HEK293T (cell line): ENCODE results near the gene CLRN1.

Experiments used
- CTCF ChIA-PET: fragments of 350-600 bp; formaldehyde crosslinking; extraction: SDS; loops from one replicate; lab custom pipeline; 2021; ENCODE audit warnings: antibody characterized with exemption, inconsistent platforms; lab: Yijun Ruan, JAX
- POLR2A ChIA-PET: fragments of 350-600 bp; formaldehyde crosslinking; extraction: SDS; loops from one replicate; lab custom pipeline; 2020; ENCODE audit warnings: antibody characterized with exemption, inconsistent platforms; lab: Yijun Ruan, JAX
- DNase-seq: peaks from one replicate; pipeline ENCODE4 v3.0.0; 2012; ENCODE audit warnings: mixed read lengths; ENCODE audit errors: extremely low spot score
- ARNT ChIP-seq: fragments of 450-650 bp; IDR thresholded peaks from 2 replicates; pipeline ENCODE4 v1.6.1; 2017; ENCODE audit warnings: mild to moderate bottlenecking
- BHLHE40 ChIP-seq: fragments of 450-650 bp; IDR thresholded peaks from 2 replicates; pipeline ENCODE4 v1.6.1; 2016; ENCODE audit warnings: mild to moderate bottlenecking, moderate library complexity, borderline replicate concordance
- CTBP1 ChIP-seq: fragments of 450-650 bp; IDR thresholded peaks from 2 replicates; pipeline ENCODE4 v1.6.1; 2016; ENCODE audit warnings: borderline replicate concordance
- ELF4 ChIP-seq: fragments of 450-650 bp; IDR thresholded peaks from 2 replicates; pipeline ENCODE4 v1.6.1; 2017; ENCODE audit warnings: antibody characterized with exemption
- FOXA1 ChIP-seq: fragments of 450-650 bp; IDR thresholded peaks from 2 replicates; pipeline ENCODE4 v1.6.1; 2016; ENCODE audit warnings: mild to moderate bottlenecking
- FOXK2 ChIP-seq: fragments of 450-650 bp; IDR thresholded peaks from 2 replicates; pipeline ENCODE4 v1.6.1; 2016; ENCODE audit warnings: mild to moderate bottlenecking
- FOXM1 ChIP-seq: fragments of 450-650 bp; IDR thresholded peaks from 2 replicates; pipeline ENCODE4 v1.6.1; 2017; ENCODE audit warnings: mild to moderate bottlenecking, borderline replicate concordance
- HDGF ChIP-seq: fragments of 450-650 bp; IDR thresholded peaks from 2 replicates; pipeline ENCODE4 v1.6.1; 2017; ENCODE audit warnings: antibody characterized with exemption, borderline replicate concordance
- L3MBTL2 ChIP-seq: fragments of 450-650 bp; conservative IDR thresholded peaks from 2 replicates; pipeline ENCODE4 v1.6.1; 2016; ENCODE audit warnings: mild to moderate bottlenecking
- LEF1 ChIP-seq: fragments of 450-650 bp; IDR thresholded peaks from 2 replicates; pipeline ENCODE4 v1.6.1; 2017; ENCODE audit warnings: mild to moderate bottlenecking, borderline replicate concordance
- NFRKB ChIP-seq: fragments of 450-650 bp; IDR thresholded peaks from 2 replicates; pipeline ENCODE4 v1.6.1; 2016; ENCODE audit warnings: mild to moderate bottlenecking, moderate library complexity
- PKNOX1 ChIP-seq: fragments of 450-650 bp; IDR thresholded peaks from 2 replicates; pipeline ENCODE4 v1.6.1; 2016
- SP1 ChIP-seq: fragments of 450-650 bp; IDR thresholded peaks from 2 replicates; pipeline ENCODE4 v1.6.1; 2017
- SUZ12 ChIP-seq: fragments of 450-650 bp; IDR thresholded peaks from 2 replicates; pipeline ENCODE4 v1.6.1; 2016; ENCODE audit warnings: mild to moderate bottlenecking
- TARDBP ChIP-seq: fragments of 450-650 bp; IDR thresholded peaks from 2 replicates; pipeline ENCODE4 v1.6.1; 2016
- ZNF384 ChIP-seq: fragments of 450-650 bp; IDR thresholded peaks from 2 replicates; pipeline ENCODE4 v1.6.1; 2016

CLRN1 gene

GRCh38 chr3:150925751-150926201 is 46.8 kb downstream of the CLRN1 start:
- TF ChIP-seq FOXA1 = no peak
- TF ChIP-seq ZNF384 = no peak
- no peak for TF ChIP-seq PKNOX1
- TF ChIP-seq FOXM1 = no peak
- no peak for TF ChIP-seq SP1
- TF ChIP-seq ELF4 = no peak
- TF ChIP-seq ARNT = no peak
- TF ChIP-seq NFRKB = no peak
- no peak for TF ChIP-seq BHLHE40
- TF ChIP-seq CTBP1 = no peak
- no peak for TF ChIP-seq L3MBTL2
- TF ChIP-seq HDGF = no peak
- TF ChIP-seq TARDBP = no peak
- no peak for TF ChIP-seq LEF1
- TF ChIP-seq FOXK2 = no peak
- ChIA-PET CTCF (interaction anchor here (0.6 to 1.0 kb wide), 3 partner anchors 8 to 508 kb away, joined by 3 read pairs; no protein-coding TSS in a partner anchor), POLR2A (no interaction called here)
- DNase-seq = peak; percentile 73

- ChIA-PET POLR2A (no interaction called here), CTCF (no interaction called here)
- DNase-seq = peak; percentile 72
- TF ChIP-seq ZNF384 (no peak), FOXM1 (no peak), ARNT (no peak), FOXK2 (no peak), FOXA1 (no peak), NFRKB (no peak), ELF4 (no peak), L3MBTL2 (no peak), PKNOX1 (no peak), TARDBP (no peak), BHLHE40 (no peak), LEF1 (no peak), SUZ12 (no peak)
Observed at GRCh38 chr3:150922611-150923010, 49.9 kb downstream of the CLRN1 start.

GRCh38 chr3:150921209-150921608 is 51.3 kb downstream of the CLRN1 start:
- ChIA-PET CTCF (no interaction called here), POLR2A (no interaction called here)
- no peak for DNase-seq
- TF ChIP-seq SP1 (no peak), CTBP1 (no peak), ELF4 (no peak), BHLHE40 (no peak), ARNT (no peak), HDGF (no peak), FOXK2 (no peak), L3MBTL2 (no peak), SUZ12 (no peak), LEF1 (no peak), ZNF384 (no peak), NFRKB (no peak)

- no peak for TF ChIP-seq FOXK2
- TF ChIP-seq L3MBTL2 = no peak
- no peak for TF ChIP-seq SP1
- ChIA-PET CTCF (no interaction called here), POLR2A (no interaction called here)
- DNase-seq = no peak
Observed at GRCh38 chr3:150920236-150920635, 52.3 kb downstream of the CLRN1 start.

- ChIA-PET CTCF (interaction anchor here (1.1 kb wide), 1 partner anchor 29 kb away, joined by 3 read pairs; no protein-coding TSS in a partner anchor), POLR2A (no interaction called here)
- no peak for DNase-seq
- TF ChIP-seq FOXA1 (no peak), LEF1 (no peak), ELF4 (no peak), PKNOX1 (no peak), FOXK2 (no peak), ARNT (no peak), SUZ12 (no peak), ZNF384 (no peak), CTBP1 (no peak), L3MBTL2 (no peak), FOXM1 (no peak)
Observed at GRCh38 chr3:150917951-150918350, 54.6 kb downstream of the CLRN1 start.

- DNase-seq = no peak
- TF ChIP-seq SP1 = no peak
- TF ChIP-seq SUZ12 = no peak
- no peak for TF ChIP-seq CTBP1
- TF ChIP-seq FOXA1 = no peak
- no peak for TF ChIP-seq NFRKB
- TF ChIP-seq FOXK2 = no peak
- TF ChIP-seq BHLHE40 = no peak
- no peak for TF ChIP-seq ARNT
- TF ChIP-seq ELF4 = no peak
- CTCF ChIA-PET = interaction anchor here (0.8 kb wide), 1 partner anchor 12 kb away, joined by 3 read pairs; no protein-coding TSS in a partner anchor
- POLR2A ChIA-PET = no interaction called here
Observed at GRCh38 chr3:150913133-150913922, 59.2 kb downstream of the CLRN1 start.
